ENCODE data around the gene CDKAL1. TPM values are rescaled to one million over a fixed set of nuclear protein-coding genes. Genes with fewer than 3 reads are reported as not detected.

Gene CDKAL1
- total and polyA plus RNA-seq, 2 of the 13 experiments (the other 11 are each of a cell fraction or from before 2014, with no cell fraction given): 9.5 to 27.7 TPM

DNA sequence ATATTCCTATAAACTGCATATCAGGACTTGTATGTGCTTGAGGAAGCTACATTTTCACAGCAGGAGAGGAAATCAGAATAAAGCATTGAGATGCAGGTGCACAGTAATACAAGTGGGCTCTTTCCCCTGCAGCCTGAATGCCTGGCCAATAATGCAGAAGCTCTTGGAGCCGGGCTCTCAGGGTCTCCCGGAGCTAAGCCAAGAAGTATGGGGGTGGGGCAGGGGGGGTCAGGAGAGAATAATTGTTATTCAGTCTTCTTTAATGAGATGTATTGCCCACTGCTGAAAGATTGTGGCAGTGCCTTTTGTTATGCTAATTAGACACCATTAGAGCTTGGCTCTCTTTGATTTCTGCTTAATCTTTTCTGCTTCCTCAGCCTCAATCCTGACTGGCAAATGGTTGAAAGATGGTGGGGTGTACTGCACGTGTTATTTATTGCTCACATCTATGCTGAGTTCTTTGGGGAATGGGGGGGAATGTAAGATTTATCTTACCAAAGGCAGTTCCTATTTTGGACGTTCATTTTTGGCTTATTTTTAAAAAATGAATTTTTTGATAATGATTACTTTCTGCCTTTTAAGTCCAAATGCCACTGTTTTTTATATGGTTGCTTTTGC is 651.7 kb downstream of the CDKAL1 start:
- no peak for ATAC-seq
- Histone ChIP-seq H3K4me3 (replicated peaks in 1 of 3; ENCODE audit: insufficient read depth in 1 of 3, low read depth in 2 of 3, low read length in 3 of 3) (no peak overlapping the region), H3K27me3 (ENCODE audit: control insufficient read depth in 1 of 2, insufficient read depth in 2 of 2, low read length in 2 of 2) (no peaks in the 10 kb centered on the region), H3K79me2 (ENCODE audit: insufficient read depth, low read length) (no peaks in the 10 kb centered on the region), H3K4me1 (ENCODE audit: insufficient read depth, low read length) (peaks cover 16% of the 10 kb centered on the region), H2AFZ (ENCODE audit: low read length) (no peak overlapping the region), H3K27ac (ENCODE audit: extremely low read length, insufficient read depth, low read length) (no peak overlapping the region), H3K9me3 (ENCODE audit: low read length) (peaks cover 1% of the 10 kb centered on the region; the same call in 1 of the 2 replicates), H3K36me3 (replicated peaks in 1 of 2; ENCODE audit: control insufficient read depth in 1 of 2, insufficient read depth in 2 of 2, low read length in 2 of 2) (peaks cover 0 to 1% of the 10 kb centered on the region in 2 experiments; a peak in 1 of 5 replicates), H3K9ac (ENCODE audit: insufficient read depth, low read depth, low read length) (no peak overlapping the region), H4K20me1 (ENCODE audit: insufficient read depth, low read length) (no peaks in the 10 kb centered on the region), H3K4me2 (ENCODE audit: low read depth, low read length) (no peak overlapping the region)
- TF ChIP-seq POGZ (CRISPR knock-in tag; IDR thresholded peaks at IDR 0.05) (no peak), ZNF207 (IDR thresholded peaks at IDR 0.05; ENCODE audit: borderline replicate concordance) (no peak), FOXK2 (IDR thresholded peaks at IDR 0.05) (no peak), EP300 (IDR thresholded peaks at IDR 0.05; ENCODE audit: low read depth in 2 of 2, low read length in 2 of 2) (no peak), EP300 (CRISPR knock-in tag; IDR thresholded peaks at IDR 0.05; ENCODE audit: borderline replicate concordance) (no peak), ZBTB20 (CRISPR knock-in tag; IDR thresholded peaks at IDR 0.05; ENCODE audit: borderline replicate concordance, low read depth) (no peak), ZNF260 (CRISPR knock-in tag; IDR thresholded peaks at IDR 0.05; ENCODE audit: borderline replicate concordance, low read depth) (no peak), ZNF546 (CRISPR knock-in tag; conservative IDR thresholded peaks at IDR 0.05) (no peak), AHR (CRISPR knock-in tag; IDR thresholded peaks at IDR 0.05) (no peak), GATAD2A (CRISPR knock-in tag; IDR thresholded peaks at IDR 0.05) (no peak), BORCS8-MEF2B (CRISPR knock-in tag; IDR thresholded peaks at IDR 0.05) (no peak), CC2D1A (CRISPR knock-in tag; IDR thresholded peaks at IDR 0.05) (no peak), KDM3A (CRISPR knock-in tag; IDR thresholded peaks at IDR 0.05; ENCODE audit: low read depth) (no peak), ZNF737 (CRISPR knock-in tag; IDR thresholded peaks at IDR 0.05; ENCODE audit: borderline replicate concordance) (no peak), ZNF225 (CRISPR knock-in tag; IDR thresholded peaks at IDR 0.05) (no peak), ZBTB1 (CRISPR knock-in tag; IDR thresholded peaks at IDR 0.05; ENCODE audit: borderline replicate concordance) (no peak)
- TF ChIP-seq, protein P1, sequence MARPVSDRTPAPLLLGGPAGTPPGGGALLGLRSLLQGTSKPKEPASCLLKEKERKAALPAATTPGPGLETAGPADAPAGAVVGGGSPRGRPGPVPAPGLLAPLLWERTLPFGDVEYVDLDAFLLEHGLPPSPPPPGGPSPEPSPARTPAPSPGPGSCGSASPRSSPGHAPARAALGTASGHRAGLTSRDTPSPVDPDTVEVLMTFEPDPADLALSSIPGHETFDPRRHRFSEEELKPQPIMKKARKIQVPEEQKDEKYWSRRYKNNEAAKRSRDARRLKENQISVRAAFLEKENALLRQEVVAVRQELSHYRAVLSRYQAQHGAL (CRISPR knock-in tag; IDR thresholded peaks at IDR 0.05; ENCODE audit: not compliant biosample characterization): no peak
- TF ChIP-seq, protein P2, sequence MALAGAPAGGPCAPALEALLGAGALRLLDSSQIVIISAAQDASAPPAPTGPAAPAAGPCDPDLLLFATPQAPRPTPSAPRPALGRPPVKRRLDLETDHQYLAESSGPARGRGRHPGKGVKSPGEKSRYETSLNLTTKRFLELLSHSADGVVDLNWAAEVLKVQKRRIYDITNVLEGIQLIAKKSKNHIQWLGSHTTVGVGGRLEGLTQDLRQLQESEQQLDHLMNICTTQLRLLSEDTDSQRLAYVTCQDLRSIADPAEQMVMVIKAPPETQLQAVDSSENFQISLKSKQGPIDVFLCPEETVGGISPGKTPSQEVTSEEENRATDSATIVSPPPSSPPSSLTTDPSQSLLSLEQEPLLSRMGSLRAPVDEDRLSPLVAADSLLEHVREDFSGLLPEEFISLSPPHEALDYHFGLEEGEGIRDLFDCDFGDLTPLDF (CRISPR knock-in tag; IDR thresholded peaks at IDR 0.05): no peak
- TF ChIP-seq, protein P3, sequence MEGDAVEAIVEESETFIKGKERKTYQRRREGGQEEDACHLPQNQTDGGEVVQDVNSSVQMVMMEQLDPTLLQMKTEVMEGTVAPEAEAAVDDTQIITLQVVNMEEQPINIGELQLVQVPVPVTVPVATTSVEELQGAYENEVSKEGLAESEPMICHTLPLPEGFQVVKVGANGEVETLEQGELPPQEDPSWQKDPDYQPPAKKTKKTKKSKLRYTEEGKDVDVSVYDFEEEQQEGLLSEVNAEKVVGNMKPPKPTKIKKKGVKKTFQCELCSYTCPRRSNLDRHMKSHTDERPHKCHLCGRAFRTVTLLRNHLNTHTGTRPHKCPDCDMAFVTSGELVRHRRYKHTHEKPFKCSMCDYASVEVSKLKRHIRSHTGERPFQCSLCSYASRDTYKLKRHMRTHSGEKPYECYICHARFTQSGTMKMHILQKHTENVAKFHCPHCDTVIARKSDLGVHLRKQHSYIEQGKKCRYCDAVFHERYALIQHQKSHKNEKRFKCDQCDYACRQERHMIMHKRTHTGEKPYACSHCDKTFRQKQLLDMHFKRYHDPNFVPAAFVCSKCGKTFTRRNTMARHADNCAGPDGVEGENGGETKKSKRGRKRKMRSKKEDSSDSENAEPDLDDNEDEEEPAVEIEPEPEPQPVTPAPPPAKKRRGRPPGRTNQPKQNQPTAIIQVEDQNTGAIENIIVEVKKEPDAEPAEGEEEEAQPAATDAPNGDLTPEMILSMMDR (CRISPR knock-in tag; IDR thresholded peaks at IDR 0.05): no peak
- TF ChIP-seq, protein P4, sequence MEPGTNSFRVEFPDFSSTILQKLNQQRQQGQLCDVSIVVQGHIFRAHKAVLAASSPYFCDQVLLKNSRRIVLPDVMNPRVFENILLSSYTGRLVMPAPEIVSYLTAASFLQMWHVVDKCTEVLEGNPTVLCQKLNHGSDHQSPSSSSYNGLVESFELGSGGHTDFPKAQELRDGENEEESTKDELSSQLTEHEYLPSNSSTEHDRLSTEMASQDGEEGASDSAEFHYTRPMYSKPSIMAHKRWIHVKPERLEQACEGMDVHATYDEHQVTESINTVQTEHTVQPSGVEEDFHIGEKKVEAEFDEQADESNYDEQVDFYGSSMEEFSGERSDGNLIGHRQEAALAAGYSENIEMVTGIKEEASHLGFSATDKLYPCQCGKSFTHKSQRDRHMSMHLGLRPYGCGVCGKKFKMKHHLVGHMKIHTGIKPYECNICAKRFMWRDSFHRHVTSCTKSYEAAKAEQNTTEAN (CRISPR knock-in tag; conservative IDR thresholded peaks at IDR 0.05): no peak
- TF ChIP-seq, protein P5, sequence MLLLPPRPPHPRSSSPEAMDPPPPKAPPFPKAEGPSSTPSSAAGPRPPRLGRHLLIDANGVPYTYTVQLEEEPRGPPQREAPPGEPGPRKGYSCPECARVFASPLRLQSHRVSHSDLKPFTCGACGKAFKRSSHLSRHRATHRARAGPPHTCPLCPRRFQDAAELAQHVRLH (CRISPR knock-in tag; IDR thresholded peaks at IDR 0.05; ENCODE audit: borderline replicate concordance, low read depth): no peak
- no TSS peak for BruUV-seq (replicated peaks)
- ChIA-PET POLR2A (no interaction called here), CTCF (ENCODE audit: low intra/inter-chr PET ratio, low total read pairs) (no interaction called here)
- intact Hi-C loops (cut with micrococcal nuclease; ENCODE audit: unreplicated experiment) (no loop called here), in situ Hi-C loops (cut with HindIII; ENCODE audit: extremely low pct_ligation_motif_present, low pct_unique_long_range_greater_than_20kb) (no loop called here)
- no peak for FAIRE-seq
- 99% methylated on average over 4 of the region's 4 CpGs for WGBS (ENCODE audit: low lambda C conversion rate)
- no peak for DNase-seq (ENCODE audit: low spot score)
